Tibial nerve (tissue), 4 donors: Measurements from ENCODE around the gene DVL2. TPM values are rescaled to one million over a fixed set of nuclear protein-coding genes. Genes with fewer than 3 reads are reported as not detected.
A peak's percentile ranks its signal among the peaks of the same experiment; 100 is the strongest.
"Not testable (repeated sequence)": the region's sequence is repeated elsewhere in the genome, so short reads cannot be mapped to it uniquely, and the experiment has no call there.

ENCODE experiments used
- DNase-seq, 2 donors: peaks; one replicate each; pipeline ENCODE4 v3.0.0-alpha.2; 2019; ENCODE audit warnings: low spot score in 2 of 2
- H3K27ac ChIP-seq, 4 donors: fragments of 200-600 bp; sonication (generic) in 3 of 4; one replicate each; pipeline ENCODE4 v1.5.1; 2017 to 2019; ENCODE audit warnings: mild to moderate bottlenecking in 1 of 4
- H3K27me3 ChIP-seq, 2 donors: fragments of 200-600 bp; sonication (generic) in 1 of 2; one replicate each; pipeline versions ENCODE4 v1.5.1 to v1.6.0; 2017 to 2019
- H3K36me3 ChIP-seq, 3 donors: fragments of 200-600 bp; sonication (generic); one replicate each; pipeline ENCODE4 v1.5.1; 2018 to 2019
- H3K4me1 ChIP-seq, 4 donors: fragments of 200-600 bp; sonication (generic) in 3 of 4; one replicate each; pipeline ENCODE4 v1.5.1; 2017 to 2019
- H3K4me3 ChIP-seq, 4 donors: fragments of 200-600 bp; sonication (generic) in 3 of 4; one replicate each; pipeline ENCODE4 v1.5.1; 2017 to 2019; ENCODE audit warnings: mild to moderate bottlenecking in 1 of 4, moderate library complexity in 1 of 4
- H3K9me3 ChIP-seq, 4 donors: fragments of 200-600 bp; sonication (generic) in 3 of 4; one replicate each; pipeline ENCODE4 v1.5.1; 2017 to 2019
- CTCF ChIP-seq, 5 experiments: fragments of 200-600 bp in 3 of 5; fragments of 450-650 bp in 2 of 5; sonication (generic) in 3 of 5; IDR thresholded peaks; one replicate each; pipeline ENCODE4 v1.5.1; 2016 to 2019; ENCODE audit warnings: antibody characterized with exemption in 5 of 5, mild to moderate bottlenecking in 3 of 5, moderate library complexity in 2 of 5
- EP300 ChIP-seq, 2 donors: sonication (generic); formaldehyde crosslinking; IDR thresholded peaks; one replicate each; pipeline ENCODE4 v1.6.1; 2017; ENCODE audit warnings: antibody characterized with exemption in 2 of 2, mild to moderate bottlenecking in 1 of 2
- POLR2A ChIP-seq, 2 donors: fragments of 450-650 bp; IDR thresholded peaks; one replicate each; pipeline ENCODE4 v1.6.1; 2017; ENCODE audit warnings: antibody characterized with exemption in 2 of 2, mild to moderate bottlenecking in 2 of 2, moderate library complexity in 2 of 2
- WGBS, 2 donors: methylation state at CpG; one replicate each; pipeline ENCODE4 v1.1.5; 2018; 5-methylcytosine and 5-hydroxymethylcytosine counted together
- total RNA-seq, 4 donors: library from RNA; depleted of rRNA; stranded (reverse); fragments of >200 nt; gene quantifications; one replicate each; pipeline ENCODE4 v1.1.0, GENCODE V29; 2016

DVL2 gene
- total RNA-seq, 4 donors from 2014 or later, result 41.4 to 51.2 (median 46.7) TPM

- H3K4me1 ChIP-seq, result peaks cover 0 to 57% (median 30%) of the 10 kb centered on the region in 4 donors
- H3K27ac ChIP-seq, result peak overlapping the region in 3 of 4 donors; percentile 39 to 99 (median 99)
- TF ChIP-seq EP300 (IDR thresholded peaks at IDR 0.05), result no peak
- TF ChIP-seq CTCF (IDR thresholded peaks at IDR 0.05), result no peak
- TF ChIP-seq POLR2A (IDR thresholded peaks at IDR 0.05), result no peak
- peaks cover 3 to 35% (median 14%) of the 10 kb centered on the region in 3 donors for H3K36me3 ChIP-seq
- no peaks in the 10 kb centered on the region for H3K9me3 ChIP-seq
- H3K4me3 ChIP-seq, result peak overlapping the region in 2 of 4 donors; percentile 91 to 99
- 75 to 77% methylated on average over 7 of the region's 7 CpGs for WGBS, 2 donors
- no peaks in the 10 kb centered on the region for H3K27me3 ChIP-seq
- DNase-seq, result no peak
Observed at GRCh38 chr17:7249830-7250229, 15.5 kb upstream of the DVL2 start.

- 78 to 80% methylated on average over 6 of the region's 6 CpGs for WGBS, 2 donors
- DNase-seq, result no peak
- no peak for TF ChIP-seq EP300 (IDR thresholded peaks at IDR 0.05)
- no peak for TF ChIP-seq POLR2A (IDR thresholded peaks at IDR 0.05)
- TF ChIP-seq CTCF (IDR thresholded peaks at IDR 0.05), result no peak
- Histone ChIP-seq H3K27ac (no peak overlapping the region), H3K4me1 (peaks cover 0 to 58% (median 30%) of the 10 kb centered on the region in 4 donors), H3K27me3 (no peaks in the 10 kb centered on the region), H3K4me3 (no peak overlapping the region), H3K9me3 (no peaks in the 10 kb centered on the region), H3K36me3 (peaks cover 3 to 35% (median 17%) of the 10 kb centered on the region in 3 donors)
Observed at GRCh38 chr17:7249214-7249613, 14.9 kb upstream of the DVL2 start.

GRCh38 chr17:7248796-7249195 is 14.5 kb upstream of the DVL2 start:
- TF ChIP-seq EP300 (IDR thresholded peaks at IDR 0.05) (no peak), CTCF (IDR thresholded peaks at IDR 0.05) (no peak), POLR2A (IDR thresholded peaks at IDR 0.05) (no peak)
- 76 to 77% methylated on average over 4 of the region's 4 CpGs for WGBS, 2 donors
- no peak for DNase-seq
- H3K4me1 ChIP-seq, result peaks cover 0 to 59% (median 30%) of the 10 kb centered on the region in 4 donors
- H3K27ac ChIP-seq, result no peak overlapping the region
- no peaks in the 10 kb centered on the region for H3K27me3 ChIP-seq
- no peaks in the 10 kb centered on the region for H3K9me3 ChIP-seq
- H3K4me3 ChIP-seq, result no peak overlapping the region
- peaks cover 3 to 35% (median 17%) of the 10 kb centered on the region in 3 donors for H3K36me3 ChIP-seq

- Histone ChIP-seq H3K36me3 (peaks cover 3 to 34% (median 17%) of the 10 kb centered on the region in 3 donors), H3K9me3 (no peaks in the 10 kb centered on the region), H3K4me3 (no peak overlapping the region), H3K27ac (no peak overlapping the region), H3K27me3 (no peaks in the 10 kb centered on the region), H3K4me1 (peaks cover 0 to 54% (median 26%) of the 10 kb centered on the region in 4 donors)
- DNase-seq, result no peak
- 80 to 88% methylated on average over 5 of the region's 5 CpGs for WGBS, 2 donors
- TF ChIP-seq CTCF (IDR thresholded peaks at IDR 0.05), result no peak
- TF ChIP-seq POLR2A (IDR thresholded peaks at IDR 0.05), result no peak
- TF ChIP-seq EP300 (IDR thresholded peaks at IDR 0.05), result no peak
Observed at GRCh38 chr17:7246779-7247178, 12.5 kb upstream of the DVL2 start.

- peaks cover 3 to 47% (median 17%) of the 10 kb centered on the region in 3 donors for H3K36me3 ChIP-seq
- not testable (repeated sequence) for DNase-seq, H3K9me3 ChIP-seq, H3K27me3 ChIP-seq
- H3K4me1 ChIP-seq, result peaks cover 3 to 51% (median 23%) of the 10 kb centered on the region in 4 donors
- WGBS, 2 donors, result 65 to 77% methylated on average over 10 of the region's 10 CpGs
- peak overlapping the region in 1 of 4 donors; percentile 64 for H3K4me3 ChIP-seq
- H3K27ac ChIP-seq, result peak overlapping the region in 3 of 4 donors; percentile 96 to 99 (median 98)
Observed at GRCh38 chr17:7243838-7244237, 9.5 kb upstream of the DVL2 start.

GRCh38 chr17:7243453-7243729 is 9.1 kb upstream of the DVL2 start:
- 19 to 21% methylated on average over 2 of the region's 2 CpGs for WGBS, 2 donors
- Histone ChIP-seq H3K27me3 (no peaks in the 10 kb centered on the region), H3K36me3 (peaks cover 3 to 47% (median 17%) of the 10 kb centered on the region in 3 donors), H3K27ac (peak overlapping the region; percentile 96 to 99 (median 98)), H3K9me3 (no peaks in the 10 kb centered on the region), H3K4me1 (peaks cover 3 to 47% (median 21%) of the 10 kb centered on the region in 4 donors), H3K4me3 (peak overlapping the region; percentile 64 to 96 (median 76))
- no peak for DNase-seq
- TF ChIP-seq POLR2A (IDR thresholded peaks at IDR 0.05), result no peak
- no peak for TF ChIP-seq CTCF (IDR thresholded peaks at IDR 0.05)
- no peak for TF ChIP-seq EP300 (IDR thresholded peaks at IDR 0.05)
